Astrocyte (in vitro differentiated cells and primary cell): ENCODE data around the gene DPYSL3. TPM values are rescaled to one million over a fixed set of nuclear protein-coding genes. Genes with fewer than 3 reads are reported as not detected.

ENCODE experiments used
- DNase-seq: peaks from one replicate; pipeline ENCODE4 v3.0.0-alpha.2; 2010; ENCODE audit warnings: low read depth
- FAIRE-seq: peaks from 2 replicates; lab custom pipeline; 2011; peaks lifted over from hg19 to GRCh38; lab: Jason Lieb, UNC
- H2AFZ ChIP-seq: 2 replicates; pipeline ENCODE4 v1.6.0; 2012; ENCODE audit warnings: low read depth, low read length, inconsistent platforms
- H3K27ac ChIP-seq: 2 replicates; pipeline ENCODE4 v1.5.1; 2011; ENCODE audit warnings: low read depth, low read length, inconsistent platforms
- H3K27me3 ChIP-seq: 2 replicates; pipeline ENCODE4 v1.6.0; 2011; ENCODE audit warnings: low read length, inconsistent platforms; ENCODE audit not compliant: insufficient read depth
- H3K36me3 ChIP-seq: 2 replicates; pipeline ENCODE4 v1.5.1; 2011; ENCODE audit warnings: low read length, inconsistent platforms; ENCODE audit not compliant: insufficient read depth
- H3K4me1 ChIP-seq: 2 replicates; pipeline ENCODE4 v1.5.1; 2011; ENCODE audit warnings: low read length, inconsistent platforms; ENCODE audit not compliant: insufficient read depth
- H3K4me2 ChIP-seq: 2 replicates; pipeline ENCODE4 v1.6.0; 2012; ENCODE audit warnings: low read length, inconsistent platforms
- H3K4me3 ChIP-seq: 2 replicates; pipeline ENCODE4 v1.5.1; 2011; ENCODE audit warnings: low read depth, mild to moderate bottlenecking, low read length, inconsistent platforms; ENCODE audit not compliant: insufficient read depth
- H3K79me2 ChIP-seq: 2 replicates; pipeline ENCODE4 v1.6.0; 2012; ENCODE audit warnings: mild to moderate bottlenecking, low read length, inconsistent platforms; ENCODE audit not compliant: insufficient read depth
- H3K9ac ChIP-seq: 2 replicates; pipeline ENCODE4 v1.6.0; 2012; ENCODE audit warnings: mild to moderate bottlenecking, low read length, inconsistent platforms
- H3K9me3 ChIP-seq: 2 replicates; pipeline ENCODE4 v1.5.1; 2012; ENCODE audit warnings: low read depth, mild to moderate bottlenecking, low read length, inconsistent platforms; ENCODE audit not compliant: insufficient read depth
- H4K20me1 ChIP-seq: 2 replicates; pipeline ENCODE4 v1.6.0; 2012; ENCODE audit warnings: low read length, inconsistent platforms; ENCODE audit not compliant: insufficient read depth
- H3K27ac Mint-ChIP-seq: one replicate; pipeline ENCODE4 v1.8.0; 2021; ENCODE audit warnings: mild to moderate bottlenecking, mixed read lengths; ENCODE audit not compliant: unreplicated experiment
- H3K27me3 Mint-ChIP-seq: one replicate; pipeline ENCODE4 v1.8.0; 2021; ENCODE audit warnings: low read depth, mixed read lengths; ENCODE audit not compliant: unreplicated experiment
- H3K36me3 Mint-ChIP-seq: one replicate; pipeline ENCODE4 v1.8.0; 2021; ENCODE audit warnings: low read depth, mixed read lengths; ENCODE audit not compliant: unreplicated experiment
- H3K4me1 Mint-ChIP-seq: one replicate; pipeline ENCODE4 v1.8.0; 2021; ENCODE audit warnings: low read depth, mixed read lengths; ENCODE audit not compliant: unreplicated experiment
- H3K4me3 Mint-ChIP-seq: one replicate; pipeline ENCODE4 v1.8.0; 2021; ENCODE audit warnings: mild to moderate bottlenecking, moderate library complexity, mixed read lengths; ENCODE audit not compliant: unreplicated experiment
- H3K9me3 Mint-ChIP-seq: one replicate; pipeline ENCODE4 v1.8.0; 2021; ENCODE audit warnings: mild to moderate bottlenecking, mixed read lengths; ENCODE audit not compliant: unreplicated experiment
- EZH2 ChIP-seq: IDR thresholded peaks from 2 replicates; pipeline ENCODE4 v1.6.1; 2012; ENCODE audit warnings: mild to moderate bottlenecking, low read length, inconsistent platforms; ENCODE audit not compliant: insufficient read depth
- total RNA-seq: library from RNA; stranded (reverse); gene quantifications from 2 replicates; pipeline ENCODE4 v1.2.1, GENCODE V29; 2021
- TF ChIP-seq, protein P1 (sequence below): IDR thresholded peaks from 2 replicates; pipeline ENCODE4 v1.5.1; 2011; ENCODE audit warnings: low read depth, mild to moderate bottlenecking, inconsistent platforms, low read length, moderate library complexity; ENCODE audit not compliant: insufficient read depth

DPYSL3 gene
- total RNA-seq, 1 donor from 2014 or later: 197 TPM

DNA sequence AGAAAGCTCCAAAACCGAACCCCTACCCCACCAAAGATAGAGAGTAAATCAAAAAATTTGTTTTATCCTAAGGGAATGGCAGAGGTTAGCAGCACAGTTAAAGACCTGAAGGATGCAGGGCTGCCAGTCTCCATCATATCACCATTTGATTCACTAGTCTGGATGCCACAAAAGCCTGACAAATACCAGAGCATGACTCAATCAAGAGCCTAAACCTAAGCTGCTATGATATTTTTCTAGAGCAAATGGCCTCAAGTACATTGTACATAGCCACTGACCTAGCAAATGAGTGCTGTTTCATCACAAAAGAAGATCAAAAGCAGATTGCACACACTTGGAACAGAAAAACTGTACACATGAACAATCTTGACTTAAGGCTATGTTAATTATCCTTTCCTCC, 48.0 kb downstream of the DPYSL3 start:
- H3K9me3 ChIP-seq: no peaks in the 10 kb centered on the region
- H2AFZ ChIP-seq: no peak overlapping the region
- no peak overlapping the region for H3K4me3 ChIP-seq
- DNase-seq (peak; percentile 64), FAIRE-seq (no peak)
- H3K4me1 ChIP-seq: no peaks in the 10 kb centered on the region
- peaks cover 47% of the 10 kb centered on the region for H4K20me1 ChIP-seq
- peaks cover 2% of the 10 kb centered on the region for H3K36me3 ChIP-seq
- H3K9ac ChIP-seq: no peak overlapping the region
- TF ChIP-seq, protein P1, sequence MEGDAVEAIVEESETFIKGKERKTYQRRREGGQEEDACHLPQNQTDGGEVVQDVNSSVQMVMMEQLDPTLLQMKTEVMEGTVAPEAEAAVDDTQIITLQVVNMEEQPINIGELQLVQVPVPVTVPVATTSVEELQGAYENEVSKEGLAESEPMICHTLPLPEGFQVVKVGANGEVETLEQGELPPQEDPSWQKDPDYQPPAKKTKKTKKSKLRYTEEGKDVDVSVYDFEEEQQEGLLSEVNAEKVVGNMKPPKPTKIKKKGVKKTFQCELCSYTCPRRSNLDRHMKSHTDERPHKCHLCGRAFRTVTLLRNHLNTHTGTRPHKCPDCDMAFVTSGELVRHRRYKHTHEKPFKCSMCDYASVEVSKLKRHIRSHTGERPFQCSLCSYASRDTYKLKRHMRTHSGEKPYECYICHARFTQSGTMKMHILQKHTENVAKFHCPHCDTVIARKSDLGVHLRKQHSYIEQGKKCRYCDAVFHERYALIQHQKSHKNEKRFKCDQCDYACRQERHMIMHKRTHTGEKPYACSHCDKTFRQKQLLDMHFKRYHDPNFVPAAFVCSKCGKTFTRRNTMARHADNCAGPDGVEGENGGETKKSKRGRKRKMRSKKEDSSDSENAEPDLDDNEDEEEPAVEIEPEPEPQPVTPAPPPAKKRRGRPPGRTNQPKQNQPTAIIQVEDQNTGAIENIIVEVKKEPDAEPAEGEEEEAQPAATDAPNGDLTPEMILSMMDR: no peak
- Mint-ChIP-seq H3K27me3 (no peaks in the 10 kb centered on the region), H3K4me1 (peaks cover 23% of the 10 kb centered on the region), H3K9me3 (peaks cover 12% of the 10 kb centered on the region), H3K36me3 (peaks cover 9% of the 10 kb centered on the region), H3K4me3 (no peak overlapping the region), H3K27ac (no peak overlapping the region)
- peak overlapping the region; percentile 1 for H3K27ac ChIP-seq
- H3K4me2 ChIP-seq: no peak overlapping the region
- no peaks in the 10 kb centered on the region for H3K27me3 ChIP-seq
- peaks cover 94% of the 10 kb centered on the region for H3K79me2 ChIP-seq

DNA sequence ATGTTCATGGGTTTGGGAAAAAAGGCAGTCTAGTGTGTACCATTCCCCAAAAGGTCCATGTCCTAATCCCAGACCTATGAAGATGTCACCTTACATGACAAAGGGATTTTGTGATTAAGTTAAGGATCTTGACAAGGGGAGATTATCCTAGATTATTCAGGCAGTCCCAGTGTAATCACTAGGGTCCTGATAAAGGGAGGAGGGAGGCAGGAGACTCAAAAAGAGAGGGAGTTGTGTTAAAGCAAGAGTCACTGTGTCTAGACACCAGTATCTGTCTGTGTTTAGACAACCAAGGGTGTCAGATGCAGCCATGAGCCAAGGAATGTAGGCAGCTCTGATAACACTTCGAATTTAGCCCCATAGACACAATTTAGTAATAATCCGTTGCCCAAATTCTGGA, 49.5 kb downstream of the DPYSL3 start:
- Histone ChIP-seq H3K36me3 (peaks cover 2% of the 10 kb centered on the region), H3K9me3 (no peaks in the 10 kb centered on the region), H3K27ac (peak overlapping the region; percentile 54), H4K20me1 (peaks cover 37% of the 10 kb centered on the region), H3K27me3 (no peaks in the 10 kb centered on the region), H3K4me1 (peaks cover 7% of the 10 kb centered on the region), H3K4me2 (no peak overlapping the region), H3K4me3 (no peak overlapping the region), H3K9ac (no peak overlapping the region), H3K79me2 (peaks cover 92% of the 10 kb centered on the region), H2AFZ (no peak overlapping the region)
- Mint-ChIP-seq H3K9me3 (peaks cover 12% of the 10 kb centered on the region), H3K27me3 (no peaks in the 10 kb centered on the region), H3K4me1 (peaks cover 32% of the 10 kb centered on the region), H3K4me3 (peak overlapping the region; percentile 37), H3K36me3 (peaks cover 8% of the 10 kb centered on the region), H3K27ac (no peak overlapping the region)
- no peak for DNase-seq
- no peak for TF ChIP-seq EZH2
- TF ChIP-seq, protein P1: no peak
- FAIRE-seq: no peak

DNA sequence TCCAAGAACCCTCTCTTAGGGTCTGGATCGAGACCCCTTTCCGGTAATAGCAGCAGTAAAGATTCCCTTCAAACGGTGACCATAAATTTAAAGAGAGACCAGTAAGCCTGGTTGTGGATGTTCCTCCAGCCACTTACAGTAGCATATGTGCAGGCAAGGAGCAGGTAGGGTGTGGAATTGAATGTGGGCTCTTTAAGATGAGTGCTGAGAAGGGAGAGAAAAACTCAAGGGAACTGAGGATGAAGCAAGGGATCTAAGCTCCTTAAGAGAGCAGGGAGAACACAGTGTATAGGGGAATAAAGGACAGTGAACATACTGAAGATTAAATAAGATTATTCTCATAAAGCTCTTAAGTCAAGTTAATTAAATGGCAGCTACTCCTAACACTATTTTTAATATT, 51.3 kb downstream of the DPYSL3 start:
- no peaks in the 10 kb centered on the region for H3K27me3 ChIP-seq
- peaks cover 87% of the 10 kb centered on the region for H3K79me2 ChIP-seq
- H3K27ac ChIP-seq: peak overlapping the region; percentile 49
- Mint-ChIP-seq H3K36me3 (peaks cover 8% of the 10 kb centered on the region), H3K27ac (no peak overlapping the region), H3K9me3 (peaks cover 12% of the 10 kb centered on the region), H3K4me1 (peaks cover 42% of the 10 kb centered on the region), H3K4me3 (no peak overlapping the region), H3K27me3 (no peaks in the 10 kb centered on the region)
- no peaks in the 10 kb centered on the region for H3K36me3 ChIP-seq
- no peak overlapping the region for H3K4me3 ChIP-seq
- peaks cover 19% of the 10 kb centered on the region for H3K4me1 ChIP-seq
- H4K20me1 ChIP-seq: peaks cover 25% of the 10 kb centered on the region
- H3K9me3 ChIP-seq: no peaks in the 10 kb centered on the region
- no peak for DNase-seq
- TF ChIP-seq EZH2: no peak
- TF ChIP-seq, protein P1: no peak
- H3K4me2 ChIP-seq: no peak overlapping the region
- no peak overlapping the region for H2AFZ ChIP-seq
- H3K9ac ChIP-seq: no peak overlapping the region
- FAIRE-seq: no peak
